Activated naive CD4-positive, alpha-beta T cell treated with anti-CD3 and anti-CD28 coated beads, Interleukin-2, amount 50 U/mL, for 72 hours (primary cell): Measurements from ENCODE around the gene SIGLEC6. TPM values are rescaled to one million over a fixed set of nuclear protein-coding genes. Genes with fewer than 3 reads are reported as not detected.

Experiments
- ATAC-seq, 2 donors: fragments of 150-1000 bp; cut with Tn5 transposase; 2 replicates each; pipeline ENCODE4 v1.10.0; 2021; ENCODE audit warnings: mild to moderate bottlenecking in 2 of 2, moderate library complexity in 2 of 2
- DNase-seq, 2 donors: peaks; one replicate each; pipeline ENCODE4 v3.0.0; 2021 to 2022; ENCODE audit warnings: low spot score in 2 of 2
- H3K27ac Mint-ChIP-seq, 2 donors: one replicate each; pipeline ENCODE4 v1.8.0; 2022; ENCODE audit warnings: mild to moderate bottlenecking in 2 of 2, mixed read lengths in 2 of 2
- H3K36me3 Mint-ChIP-seq, 2 donors: one replicate each; pipeline ENCODE4 v1.8.0; 2022; ENCODE audit warnings: mixed read lengths in 2 of 2
- H3K9me3 Mint-ChIP-seq, 2 donors: one replicate each; pipeline ENCODE4 v1.8.0; 2022; ENCODE audit warnings: mixed read lengths in 2 of 2
- total RNA-seq, 2 donors: library from RNA; stranded (reverse); gene quantifications; one replicate each; pipeline ENCODE4 v1.2.3, GENCODE V29; 2022

Gene SIGLEC6
- total RNA-seq: not detected

DNA sequence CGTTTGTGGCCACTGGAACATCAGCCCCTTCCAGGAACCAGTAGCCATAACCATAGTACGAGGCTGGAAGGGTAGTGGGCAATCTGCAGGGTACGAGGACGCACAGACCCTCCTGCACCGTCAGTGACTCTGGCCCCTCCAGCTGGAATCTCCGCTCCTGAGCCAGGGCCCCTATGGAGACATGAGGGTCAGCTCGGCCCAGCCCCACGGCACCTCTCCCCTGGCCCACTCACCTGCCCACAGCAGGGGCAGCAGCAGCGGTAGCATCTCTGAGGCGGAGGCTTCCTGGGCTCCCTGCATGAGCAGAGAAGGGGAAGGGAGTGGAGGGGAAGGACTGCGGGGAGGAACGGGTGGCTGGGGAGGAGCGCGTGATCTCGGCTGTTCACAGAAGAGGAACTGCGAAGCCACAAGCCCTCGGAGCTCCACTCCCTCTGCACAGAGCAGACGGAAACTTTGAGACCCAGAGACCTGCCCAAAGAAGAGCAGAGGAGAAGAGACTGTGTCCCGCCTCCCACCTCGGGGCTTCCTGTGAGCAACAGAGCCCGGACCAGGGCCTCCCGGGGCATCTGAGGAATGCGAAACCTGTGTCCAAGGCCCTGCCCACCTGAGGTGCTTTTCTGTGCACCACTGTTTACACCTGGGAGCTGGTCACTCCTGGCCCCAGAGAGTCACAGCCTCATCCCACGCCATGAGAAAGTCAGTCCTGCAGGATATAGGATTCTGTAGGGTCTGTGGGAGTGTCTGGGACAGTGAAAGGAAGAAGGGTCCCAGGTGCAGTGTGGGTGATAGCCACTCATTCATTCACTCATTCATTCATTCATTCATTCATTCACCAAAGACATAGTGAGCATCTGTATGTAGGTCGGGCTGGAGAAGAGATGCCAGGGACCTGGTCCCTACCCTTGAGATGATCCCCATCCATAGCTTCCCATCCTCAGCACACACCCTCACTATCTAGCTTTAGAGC, at the start of gene SIGLEC6:
TSS of gene SIGLEC6 (minus strand) at position 322 of the 967 bp plus-strand sequence. CDS start at position 300, 22 bp downstream.
- DNase-seq (no peak), ATAC-seq (peak; percentile 44 to 49)
- Mint-ChIP-seq H3K27ac (no peak within 1 kb of the TSS), H3K36me3 (no peaks in the 10 kb centered on the region), H3K9me3 (no peaks in the 10 kb centered on the region)

DNA sequence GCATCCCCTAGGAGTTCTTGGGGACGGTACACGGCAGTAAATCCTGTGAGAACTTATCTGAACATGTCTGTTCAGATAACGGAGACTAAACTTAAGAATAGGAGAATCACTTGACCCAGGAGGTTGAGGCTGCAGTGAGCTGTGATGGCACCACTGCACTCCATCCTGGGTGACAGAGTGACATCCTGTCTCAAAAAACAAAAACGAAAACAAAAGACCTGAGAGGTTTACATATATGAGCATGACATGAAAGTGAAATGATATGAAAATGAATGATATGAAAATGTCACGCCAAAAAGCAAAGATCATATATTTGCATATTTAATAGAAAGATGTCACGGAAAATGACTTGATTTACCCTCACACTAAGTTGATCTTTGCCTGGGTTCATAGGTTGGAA, 45.4 kb upstream of the SIGLEC6 start:
- Mint-ChIP-seq H3K36me3 (peaks cover 44 to 55% of the 10 kb centered on the region in 2 donors), H3K27ac (no peak overlapping the region), H3K9me3 (peaks cover 0 to 3% of the 10 kb centered on the region in 2 donors)
- peak in 1 of 2 donors; percentile 61 for ATAC-seq
- DNase-seq: no peak

DNA sequence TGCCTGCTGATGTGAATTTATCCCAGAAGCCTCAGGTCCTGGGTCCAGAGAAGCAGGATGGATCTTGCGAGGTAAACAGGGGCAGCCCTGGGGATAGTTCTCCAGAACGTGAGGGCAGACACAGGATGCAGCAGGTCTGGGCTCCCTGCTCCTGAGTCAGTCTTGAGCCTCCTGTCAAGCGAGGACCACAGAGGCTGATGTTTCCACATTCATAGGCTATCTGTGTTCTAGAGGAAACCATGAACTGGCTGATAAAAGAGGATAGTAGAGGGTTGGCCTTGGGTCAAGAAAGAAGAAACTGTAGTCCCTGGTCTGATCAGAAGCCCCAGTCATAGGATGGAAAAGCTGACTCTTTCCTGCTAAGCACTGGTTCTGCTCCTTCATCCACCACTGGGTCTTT, 41.9 kb upstream of the SIGLEC6 start:
- no peak for DNase-seq
- Mint-ChIP-seq H3K36me3 (peaks cover 37 to 46% of the 10 kb centered on the region in 2 donors), H3K27ac (peak overlapping the region in 1 of 2 donors; percentile 60), H3K9me3 (peaks cover 0 to 4% of the 10 kb centered on the region in 2 donors)
- ATAC-seq: no peak

DNA sequence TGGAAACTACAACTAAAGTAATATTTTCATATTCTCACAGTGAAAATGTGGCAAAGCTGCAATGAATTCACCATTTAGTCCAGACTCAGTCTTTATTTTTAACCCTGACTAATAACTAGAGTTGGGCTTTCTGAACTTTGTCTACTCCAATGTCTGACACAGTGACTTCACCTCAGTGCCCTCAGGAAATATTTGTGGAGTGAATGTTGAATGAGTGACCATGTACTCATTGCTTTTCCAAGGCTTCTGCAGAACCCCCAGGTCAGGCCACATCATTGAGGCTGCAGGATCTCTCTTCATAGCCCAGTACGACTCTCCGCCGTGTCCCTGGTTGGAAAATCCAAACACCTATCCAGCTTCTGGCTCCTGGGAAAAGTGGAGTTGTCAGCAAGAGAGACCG, 41.4 kb upstream of the SIGLEC6 start:
- ATAC-seq (no peak), DNase-seq (no peak)
- H3K9me3 Mint-ChIP-seq: peaks cover 0 to 4% of the 10 kb centered on the region in 2 donors
- peaks cover 37 to 46% of the 10 kb centered on the region in 2 donors for H3K36me3 Mint-ChIP-seq
- H3K27ac Mint-ChIP-seq: no peak overlapping the region

DNA sequence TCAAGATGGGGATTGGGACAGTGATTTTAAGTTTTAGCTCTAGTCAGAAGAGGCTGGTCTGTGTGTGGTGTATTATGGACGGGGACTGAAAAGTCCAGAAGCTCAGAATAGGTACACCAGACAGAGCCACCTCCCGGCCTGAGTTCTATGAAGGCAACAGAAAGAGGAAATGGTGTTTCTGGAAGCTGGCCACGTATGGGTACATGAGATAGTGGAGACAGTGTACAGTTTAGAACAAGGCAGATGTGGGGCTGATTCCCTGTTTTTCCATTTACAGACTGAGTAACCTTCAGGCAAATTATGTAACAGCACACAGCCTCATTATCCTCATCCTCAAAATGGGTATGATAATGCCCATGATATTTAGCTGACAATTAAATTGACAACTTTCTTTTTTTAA, 40.9 kb upstream of the SIGLEC6 start:
- H3K36me3 Mint-ChIP-seq: peaks cover 37 to 41% of the 10 kb centered on the region in 2 donors

DNA sequence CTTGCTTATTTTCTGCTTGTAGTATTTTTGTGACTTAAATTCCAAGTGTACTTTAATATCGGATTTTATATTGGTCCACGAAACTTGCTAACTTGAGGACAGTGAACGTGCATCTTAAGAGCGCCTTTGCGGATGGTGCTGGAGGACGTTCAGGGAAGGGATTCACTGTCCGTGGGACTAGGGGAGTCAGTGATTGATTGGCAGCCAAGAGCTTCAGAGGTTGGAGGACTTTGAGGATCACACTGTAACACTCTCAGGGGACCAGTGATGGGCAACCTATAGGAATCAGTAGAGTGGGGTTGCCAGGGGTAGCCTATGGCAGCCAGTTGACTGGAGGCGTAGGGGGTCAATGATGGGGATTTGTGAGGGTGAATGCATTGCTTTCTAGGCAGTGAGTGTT, 40.1 kb upstream of the SIGLEC6 start:
- ATAC-seq (peak in 1 of 2 donors; percentile 26), DNase-seq (no peak)
- Mint-ChIP-seq H3K9me3 (peaks cover 0 to 4% of the 10 kb centered on the region in 2 donors), H3K36me3 (peaks cover 33 to 34% of the 10 kb centered on the region in 2 donors), H3K27ac (peak overlapping the region; percentile 90 to 95)

More for the DNA sequence above, 40.9 kb upstream of the SIGLEC6 start:
- DNase-seq: no peak
- Mint-ChIP-seq H3K9me3 (peaks cover 0 to 4% of the 10 kb centered on the region in 2 donors), H3K27ac (peak overlapping the region in 1 of 2 donors; percentile 90)
- no peak for ATAC-seq

DNA sequence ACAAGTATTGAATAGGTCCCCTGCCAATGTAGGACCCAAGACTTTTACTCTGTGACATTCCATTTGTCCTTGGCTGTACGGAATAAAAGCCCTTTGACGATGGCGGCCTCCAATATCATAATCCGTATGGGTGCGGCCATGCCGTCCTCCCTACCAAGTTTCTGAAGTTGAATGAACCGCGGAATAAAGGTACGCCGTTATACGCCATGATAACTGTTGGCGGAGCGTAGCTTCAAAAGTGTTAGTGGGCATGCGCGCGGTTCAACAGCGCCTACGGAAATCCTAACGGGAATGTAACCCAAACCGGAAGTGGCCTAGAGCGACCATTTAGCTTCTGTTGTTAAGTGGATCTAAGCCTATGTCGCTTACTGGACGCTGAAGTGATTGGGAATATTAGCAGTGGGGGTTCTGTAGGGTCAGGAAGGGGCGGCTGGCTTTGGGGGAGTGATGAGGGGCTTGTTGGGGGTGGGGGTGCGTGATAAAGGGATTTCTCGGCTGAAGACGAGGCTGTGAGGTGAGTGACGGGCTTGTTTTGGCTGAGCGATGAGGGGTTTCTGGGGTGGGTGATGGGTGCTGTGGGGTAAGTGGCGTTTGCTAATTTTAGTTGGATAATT, 39.6 kb upstream of the SIGLEC6 start, which contains the start of gene ZNF175:
TSS of gene ZNF175 (plus strand) at position 322 of the 614 bp plus-strand sequence. CDS start 2,047 bp downstream, outside the sequence.
- peak; percentile 86 to 87 for DNase-seq
- ATAC-seq: peak; percentile 91 to 94
- H3K36me3 Mint-ChIP-seq: peaks cover 30 to 32% of the 10 kb centered on the region in 2 donors
- peak within 1 kb of the TSS; percentile 90 to 95 for H3K27ac Mint-ChIP-seq
- H3K9me3 Mint-ChIP-seq: peaks cover 0 to 4% of the 10 kb centered on the region in 2 donors

DNA sequence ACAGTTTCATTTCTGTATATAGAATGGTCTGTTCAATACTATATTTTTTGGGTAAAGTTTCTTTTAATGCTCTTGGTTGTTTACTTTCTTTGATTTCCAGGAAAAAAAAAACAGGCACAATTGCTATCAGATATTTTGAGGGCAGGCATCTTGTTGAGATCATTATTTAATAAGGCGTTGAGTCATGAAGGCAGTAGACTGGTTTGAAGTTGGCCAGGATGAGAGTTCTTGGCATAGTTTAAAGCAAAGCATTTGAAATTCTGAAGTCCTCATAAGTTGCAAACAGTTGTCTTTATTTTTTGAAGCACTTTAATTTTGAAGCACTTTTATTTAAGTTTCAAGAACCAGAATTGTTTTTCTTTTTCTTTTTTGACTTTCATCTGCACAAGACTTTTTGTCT, 37.0 kb upstream of the SIGLEC6 start:
- Mint-ChIP-seq H3K9me3 (peaks cover 0 to 4% of the 10 kb centered on the region in 2 donors), H3K27ac (no peak overlapping the region), H3K36me3 (peaks cover 20 to 22% of the 10 kb centered on the region in 2 donors)
- DNase-seq: no peak
- ATAC-seq: no peak

DNA sequence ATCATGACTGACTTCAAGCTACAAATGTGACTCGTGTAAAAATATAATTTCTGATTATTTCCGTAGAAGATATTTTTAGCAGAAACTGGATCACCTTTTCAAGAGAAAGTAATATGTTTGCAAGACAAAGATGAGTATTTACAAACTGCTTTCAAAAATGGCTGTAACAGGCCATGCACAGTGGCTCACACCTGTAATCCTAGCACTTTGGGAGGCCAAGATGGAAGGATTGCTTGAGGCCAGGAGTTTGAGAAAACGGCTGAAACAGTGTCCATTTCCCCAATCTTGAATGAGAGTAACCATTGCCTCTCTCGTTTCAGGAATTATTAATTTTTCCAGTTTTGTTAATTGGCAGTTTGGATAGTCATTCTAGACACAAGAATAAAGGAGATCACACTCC, 36.1 kb upstream of the SIGLEC6 start:
- DNase-seq: no peak
- peaks cover 0 to 4% of the 10 kb centered on the region in 2 donors for H3K9me3 Mint-ChIP-seq
- no peak for ATAC-seq

DNA sequence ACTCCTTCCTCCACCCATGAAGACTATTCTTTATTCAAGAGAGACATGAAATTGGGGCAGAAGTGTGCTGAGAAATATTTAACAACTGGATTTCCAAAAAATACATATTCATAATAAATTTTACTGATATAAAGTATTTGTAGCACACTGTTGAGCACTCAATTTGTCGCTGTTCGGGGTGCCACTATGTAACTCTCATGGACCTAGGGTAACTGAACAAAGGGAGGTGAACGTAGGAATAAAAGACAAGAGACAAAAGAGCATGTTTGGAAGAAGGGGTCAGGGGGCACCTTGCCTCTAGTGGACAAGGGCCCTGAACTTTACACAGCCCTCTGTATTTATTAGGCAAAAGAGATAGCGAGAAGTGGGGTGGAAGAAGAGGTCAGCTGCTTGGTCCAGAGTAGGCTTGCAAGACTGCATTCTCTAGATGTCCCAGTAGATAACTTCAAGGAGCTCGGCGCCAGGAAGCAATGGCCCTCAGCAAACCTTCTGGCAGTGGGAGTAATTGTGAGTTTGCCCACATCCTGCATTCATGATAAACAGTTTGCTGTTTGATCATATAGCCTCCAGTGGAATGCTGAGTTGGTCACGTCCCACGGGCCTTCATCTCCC, 35.1 kb upstream of the SIGLEC6 start:
- DNase-seq: no peak
- ATAC-seq: no peak
- no peak overlapping the region for H3K27ac Mint-ChIP-seq
- peaks cover 8 to 16% of the 10 kb centered on the region in 2 donors for H3K36me3 Mint-ChIP-seq
- peaks cover 0 to 4% of the 10 kb centered on the region in 2 donors for H3K9me3 Mint-ChIP-seq

More for the DNA sequence above, 36.1 kb upstream of the SIGLEC6 start:
- no peak overlapping the region for H3K27ac Mint-ChIP-seq
- peaks cover 15 to 22% of the 10 kb centered on the region in 2 donors for H3K36me3 Mint-ChIP-seq

DNA sequence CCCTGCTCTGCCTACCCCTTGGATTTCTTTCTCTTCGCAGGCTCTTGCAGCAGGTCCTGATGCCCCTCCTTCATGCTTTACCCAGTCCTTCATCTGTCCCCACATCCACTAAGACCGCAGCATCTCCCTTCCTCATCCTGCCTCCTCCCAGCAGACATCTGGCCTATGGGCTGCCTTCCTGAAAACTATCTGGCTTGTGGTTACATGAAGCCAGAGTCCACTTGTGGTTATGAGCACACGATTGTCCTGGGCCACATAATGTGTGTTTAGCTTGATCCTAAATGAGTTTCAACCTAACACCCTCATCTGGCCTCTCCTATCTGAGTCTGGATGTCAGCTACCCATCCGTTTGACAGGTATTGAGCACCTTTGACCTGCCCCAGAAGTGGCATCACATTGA, 34.1 kb upstream of the SIGLEC6 start:
- ATAC-seq (no peak), DNase-seq (no peak)
- no peaks in the 10 kb centered on the region for H3K9me3 Mint-ChIP-seq
- H3K36me3 Mint-ChIP-seq: peaks cover 0 to 6% of the 10 kb centered on the region in 2 donors
- H3K27ac Mint-ChIP-seq: no peak overlapping the region

DNA sequence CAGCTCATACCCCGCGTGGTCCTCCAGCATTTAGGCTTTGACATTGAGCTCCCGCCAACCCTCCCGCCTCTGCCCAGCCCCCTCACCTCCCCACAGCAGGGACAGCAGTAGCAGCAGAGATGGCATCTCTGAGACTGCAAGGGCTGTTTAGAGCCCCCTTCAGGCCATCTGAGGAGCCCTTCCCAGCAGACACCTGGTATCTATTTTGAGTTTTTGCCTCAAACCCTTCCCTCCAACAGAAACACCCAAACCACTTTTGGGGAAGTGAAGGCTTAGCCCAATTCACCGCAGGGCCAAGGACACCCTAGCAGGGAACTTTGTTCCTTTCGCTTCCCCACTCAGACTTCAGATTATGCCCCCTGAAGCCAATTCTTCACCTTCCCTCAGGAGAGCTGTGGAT, 33.3 kb upstream of the SIGLEC6 start:
- no peak for DNase-seq
- H3K9me3 Mint-ChIP-seq: no peaks in the 10 kb centered on the region
- no peak for ATAC-seq
- no peak overlapping the region for H3K27ac Mint-ChIP-seq
- peaks cover 0 to 6% of the 10 kb centered on the region in 2 donors for H3K36me3 Mint-ChIP-seq

DNA sequence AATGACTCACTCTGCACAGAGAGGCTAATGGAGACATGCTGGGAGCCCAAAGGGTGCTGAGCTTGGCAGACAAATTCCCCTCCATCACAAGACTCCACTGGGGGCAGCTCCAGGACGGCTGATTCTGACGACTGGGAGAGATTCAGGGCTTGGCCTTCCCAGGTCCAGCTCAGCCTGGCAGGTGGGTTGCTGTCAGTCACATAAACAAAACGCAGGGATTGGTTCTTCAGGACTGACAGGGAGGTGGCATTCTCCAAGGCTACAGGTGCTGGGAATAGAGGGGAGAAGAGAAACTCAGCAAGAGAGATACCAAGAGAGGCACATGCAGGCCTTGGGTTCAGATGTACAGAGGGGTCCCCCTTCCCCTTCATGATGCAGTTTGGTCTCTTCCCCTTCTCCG, 28.9 kb upstream of the SIGLEC6 start:
- DNase-seq (no peak), ATAC-seq (no peak)
- H3K27ac Mint-ChIP-seq: no peak overlapping the region
- peaks cover 0 to 4% of the 10 kb centered on the region in 2 donors for H3K9me3 Mint-ChIP-seq
- H3K36me3 Mint-ChIP-seq: peaks cover 0 to 6% of the 10 kb centered on the region in 2 donors

DNA sequence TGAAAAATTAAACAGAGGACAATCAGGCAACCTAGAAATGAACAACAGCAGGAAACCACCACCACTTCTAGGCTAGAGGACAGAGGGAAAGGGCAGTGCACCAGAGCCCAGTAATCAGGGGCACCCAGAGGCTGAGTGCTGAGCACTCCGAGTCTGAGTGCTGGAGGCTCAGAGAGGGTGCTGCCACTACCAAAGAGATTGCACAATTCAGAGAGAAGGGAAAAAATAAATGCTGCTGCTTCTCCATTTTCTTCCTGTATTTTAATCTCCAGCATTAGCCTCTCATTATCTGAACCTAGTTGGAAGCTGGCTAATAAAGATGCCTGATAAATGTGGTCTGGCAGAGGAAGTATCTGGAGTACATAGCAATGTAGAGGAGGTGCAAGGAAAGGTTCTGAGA, 27.8 kb upstream of the SIGLEC6 start:
- peaks cover 0 to 11% of the 10 kb centered on the region in 2 donors for H3K36me3 Mint-ChIP-seq
- DNase-seq (no peak), ATAC-seq (no peak)
- H3K9me3 Mint-ChIP-seq: peaks cover 0 to 4% of the 10 kb centered on the region in 2 donors
- H3K27ac Mint-ChIP-seq: no peak overlapping the region

DNA sequence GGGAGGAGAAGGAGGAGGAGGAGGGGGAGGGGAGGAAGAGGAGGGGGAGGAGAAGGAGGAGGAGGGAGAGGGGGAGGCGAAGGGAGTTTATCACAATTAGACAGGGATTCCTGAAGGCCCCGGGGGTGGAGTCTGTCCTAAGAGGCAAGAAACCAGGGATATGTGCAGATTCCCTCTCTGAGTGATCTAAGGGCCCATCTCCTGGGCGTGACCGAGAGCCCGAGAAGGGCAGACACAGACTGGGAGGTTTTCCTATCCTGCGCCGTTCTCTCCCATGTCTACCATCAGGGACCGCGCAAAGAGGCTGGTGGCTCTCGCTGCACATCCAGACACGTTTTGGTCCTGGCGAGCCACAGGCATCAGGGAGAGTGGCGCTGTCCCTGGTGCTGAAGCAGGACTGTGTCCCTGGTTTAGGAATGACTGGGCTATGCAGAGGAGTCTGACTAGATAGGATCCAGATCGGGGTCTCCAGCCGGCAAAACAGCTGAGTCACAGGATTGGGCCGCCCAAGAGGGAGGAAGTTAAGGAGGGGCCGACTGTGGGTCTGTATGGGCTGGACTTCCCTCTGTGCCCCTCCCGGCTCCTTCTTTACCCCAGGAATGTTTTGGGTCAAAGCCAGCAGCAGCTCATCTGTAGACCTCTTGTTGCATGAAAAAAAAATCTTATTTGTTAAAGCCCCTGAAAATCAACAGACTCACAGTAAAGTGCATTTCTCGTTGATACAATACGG, 21.7 kb upstream of the SIGLEC6 start:
- ATAC-seq: no peak
- peak in 1 of 2 donors; percentile 58 for DNase-seq
- peaks cover 0 to 6% of the 10 kb centered on the region in 2 donors for H3K36me3 Mint-ChIP-seq
- no peak overlapping the region for H3K27ac Mint-ChIP-seq
- H3K9me3 Mint-ChIP-seq: peaks cover 4 to 16% of the 10 kb centered on the region in 2 donors

DNA sequence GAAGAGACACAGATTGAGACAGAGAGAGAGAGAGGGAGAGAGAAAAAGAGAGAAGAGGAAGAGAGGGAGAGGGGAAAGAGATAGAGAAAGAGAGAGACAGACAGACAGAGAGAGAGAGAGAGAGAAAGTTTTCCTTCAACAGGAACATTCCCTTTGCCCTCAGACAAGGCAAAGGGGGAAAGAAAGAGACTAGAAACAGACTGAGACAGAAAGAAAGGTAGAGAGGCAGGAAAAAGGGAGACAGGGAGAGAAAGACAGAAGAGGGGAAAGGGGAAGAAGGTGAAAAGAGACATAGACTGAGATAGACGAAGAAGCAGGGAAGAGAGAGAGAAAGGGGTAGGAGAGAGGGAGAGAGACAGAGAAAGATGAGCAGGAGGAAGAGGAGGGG, 21.1 kb upstream of the SIGLEC6 start:
- ATAC-seq (no peak), DNase-seq (no peak)
- peaks cover 0 to 6% of the 10 kb centered on the region in 2 donors for H3K36me3 Mint-ChIP-seq

More for the DNA sequence above, 21.1 kb upstream of the SIGLEC6 start:
- H3K27ac Mint-ChIP-seq: no peak overlapping the region
- peaks cover 4 to 16% of the 10 kb centered on the region in 2 donors for H3K9me3 Mint-ChIP-seq
